ENCODE data around the gene FRZB. TPM values are rescaled to one million over a fixed set of nuclear protein-coding genes. Genes with fewer than 3 reads are reported as not detected.
"Not testable (repeated sequence)": the region's sequence is repeated elsewhere in the genome, so short reads cannot be mapped to it uniquely, and the experiment has no call there.

Gene FRZB
- total RNA-seq, 1 donor from 2014 or later, result 3.9 TPM

GRCh38 chr2:182890773-182891378 lies 24.4 kb upstream of the FRZB start:
- no peak for DNase-seq (ENCODE audit: low spot score)

- DNase-seq (ENCODE audit: low spot score), result no peak
Observed at GRCh38 chr2:182890305-182890704, 23.9 kb upstream of the FRZB start.

GRCh38 chr2:182887753-182888415 lies 21.4 kb upstream of the FRZB start:
- no peak for DNase-seq (ENCODE audit: low spot score)

GRCh38 chr2:182887093-182887492 lies 20.7 kb upstream of the FRZB start:
- no peak for DNase-seq (ENCODE audit: low spot score)

DNA sequence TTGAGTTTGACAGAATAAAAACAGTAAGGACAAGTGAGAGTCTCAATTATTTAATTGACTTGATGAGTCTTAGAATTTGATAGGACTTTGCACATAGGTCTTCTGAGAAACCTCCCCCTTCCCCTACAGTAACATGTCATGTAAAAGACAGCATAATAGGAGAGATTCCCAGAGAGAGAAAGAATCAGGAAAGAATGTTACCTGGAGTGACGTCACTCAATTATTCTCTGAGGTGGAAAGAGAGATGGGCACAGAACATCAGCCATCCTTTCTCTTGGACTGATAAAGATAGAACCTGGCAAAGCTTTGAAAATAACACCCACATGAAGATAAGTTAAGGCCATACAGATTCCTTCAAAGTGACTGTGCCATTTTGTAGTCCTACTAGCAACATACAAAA lies 19.3 kb upstream of the FRZB start:
- DNase-seq (ENCODE audit: low spot score), result no peak

DNA sequence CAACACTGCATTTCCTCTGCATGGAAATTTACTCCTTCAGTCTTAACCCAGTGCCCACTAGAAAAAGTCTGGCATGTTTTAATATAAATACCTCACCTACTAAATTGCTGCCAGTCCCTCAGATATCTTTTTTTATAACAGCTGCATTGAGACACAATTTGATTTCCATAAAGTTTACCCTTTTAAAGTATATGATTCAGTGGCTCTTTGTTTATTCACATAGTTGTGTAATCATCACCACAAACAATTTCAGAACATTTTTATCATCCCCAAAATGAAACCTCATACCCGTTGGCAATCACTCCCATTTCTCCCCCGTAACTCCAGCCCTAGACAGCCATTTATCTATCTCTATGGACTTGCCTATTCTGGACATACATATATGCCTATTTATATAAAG lies 17.0 kb upstream of the FRZB start:
- DNase-seq (ENCODE audit: low spot score), result no peak

DNA sequence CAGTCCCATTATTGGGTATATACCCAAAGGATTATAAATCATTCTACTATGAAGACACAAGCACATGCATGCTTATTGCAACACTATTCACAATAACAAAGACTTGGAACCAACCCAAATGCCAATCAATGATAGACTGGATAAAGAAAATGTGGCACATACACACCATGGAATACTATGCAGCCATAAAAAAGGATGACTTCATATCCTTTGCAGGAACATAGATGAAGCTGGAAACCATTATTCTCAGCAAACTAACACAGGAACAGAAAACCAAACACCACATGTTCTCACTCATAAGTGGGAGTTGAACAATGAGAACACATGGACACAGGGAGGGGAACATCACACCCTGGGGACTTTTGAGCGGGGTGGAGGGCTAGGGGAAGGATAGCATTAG lies 13.7 kb upstream of the FRZB start:
- not testable (repeated sequence) for DNase-seq (ENCODE audit: low spot score)

- not testable (repeated sequence) for DNase-seq (ENCODE audit: low spot score)
Observed at GRCh38 chr2:182876653-182877052, 10.2 kb upstream of the FRZB start.

DNA sequence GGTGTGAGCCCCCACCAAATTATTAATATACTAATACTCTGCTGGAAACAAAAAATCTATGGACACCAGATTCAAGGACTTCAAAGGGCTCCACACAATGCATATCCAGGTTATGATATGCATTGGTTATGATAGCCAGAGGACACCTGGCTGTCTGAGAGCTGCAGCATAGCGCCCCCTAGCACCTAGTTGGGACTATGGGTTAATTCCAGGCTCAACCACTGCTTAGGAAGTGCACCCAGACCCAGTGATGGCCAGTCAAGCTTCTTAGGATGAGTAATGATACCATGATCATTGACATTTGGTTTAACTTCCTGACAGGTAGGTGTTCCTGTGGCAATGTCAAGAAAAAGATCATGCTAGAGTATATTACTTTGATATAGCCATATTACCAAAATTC lies 3.8 kb upstream of the FRZB start:
- no peak for DNase-seq (ENCODE audit: low spot score)

DNA sequence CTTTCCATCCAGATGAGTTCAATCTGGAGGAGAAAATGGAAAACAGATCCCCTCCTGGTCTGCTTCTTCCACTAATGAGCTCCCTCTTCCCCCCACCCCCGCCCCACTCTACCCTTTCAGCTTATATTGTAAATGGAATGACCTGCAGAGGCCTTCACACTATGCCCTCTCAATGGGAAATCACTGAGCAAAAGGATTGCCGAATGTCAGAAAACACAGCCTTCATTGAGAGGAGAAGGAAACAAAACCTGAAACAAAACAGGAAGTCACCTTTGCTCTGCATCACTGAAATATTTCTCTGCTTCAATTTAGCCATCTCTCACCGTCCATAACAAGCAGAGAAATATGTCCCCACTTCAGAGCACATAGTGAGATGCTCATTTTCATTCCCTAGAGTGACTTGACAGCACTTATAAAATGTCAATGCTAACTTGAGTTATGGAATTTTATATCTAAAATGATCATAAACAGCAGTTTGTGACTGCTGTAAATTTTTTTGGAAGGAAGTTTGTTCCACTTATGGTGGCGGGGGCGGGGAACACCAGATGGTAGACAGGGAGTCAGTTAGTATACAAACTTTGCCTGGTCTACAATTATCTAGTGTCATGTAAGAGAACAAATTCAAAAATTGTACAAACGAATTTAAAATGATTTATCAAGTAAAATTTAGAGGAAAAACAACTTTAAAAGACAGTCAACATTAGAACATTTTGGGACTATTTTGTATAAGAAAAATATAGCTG lies 1.8 kb upstream of the FRZB start:
- no peak for DNase-seq (ENCODE audit: low spot score)

GRCh38 chr2:182867426-182868053 lies 1.1 kb upstream of the FRZB start:
- DNase-seq (ENCODE audit: low spot score), result no peak

DNA sequence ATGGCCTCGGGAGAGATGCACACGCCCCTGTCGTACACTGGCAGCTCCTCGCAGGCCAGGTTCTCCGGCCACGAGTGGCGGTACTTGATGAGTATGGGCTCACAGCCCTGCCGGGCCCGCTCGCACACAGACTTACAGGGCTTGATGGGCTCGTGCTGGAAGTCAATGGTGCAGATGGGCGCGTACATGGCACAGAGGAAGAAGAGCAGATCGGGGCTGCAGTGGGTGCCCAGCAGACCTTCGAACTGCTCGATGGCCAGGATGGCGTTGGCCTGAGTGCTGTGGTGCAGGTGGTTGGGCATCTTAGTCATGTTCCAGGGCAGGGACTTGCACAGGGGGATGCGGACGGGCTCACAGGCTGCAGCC lies 359 bp downstream of the FRZB start:
- no peak for DNase-seq (ENCODE audit: low spot score)

DNA sequence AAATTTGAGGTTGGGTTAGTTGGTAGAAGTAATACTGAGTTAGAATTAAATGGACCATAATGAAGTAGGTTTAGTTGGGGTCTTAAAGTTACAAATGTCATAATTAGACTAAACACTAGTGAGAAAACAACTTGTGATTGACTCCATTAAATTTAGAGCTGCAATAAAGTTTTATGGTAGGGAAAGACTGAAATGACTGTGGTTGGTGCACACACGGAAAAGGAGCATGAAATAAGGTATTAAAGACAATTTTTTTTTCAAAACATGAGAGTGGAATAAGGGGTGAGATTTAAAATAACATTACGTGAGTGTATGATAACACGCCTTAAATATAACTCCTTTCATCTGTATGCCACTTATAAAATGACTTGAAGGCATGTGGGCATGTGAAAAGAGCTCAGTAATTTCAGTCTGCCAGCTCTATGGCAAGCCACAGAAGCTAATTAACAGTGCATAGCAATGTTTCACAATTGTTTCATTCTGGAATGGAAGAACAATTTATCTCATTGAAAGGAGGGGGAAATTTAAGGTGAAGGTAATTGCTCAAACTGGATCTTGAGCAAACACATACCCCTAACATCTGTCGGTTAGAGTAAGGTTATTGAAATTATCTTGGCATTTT lies 1.4 kb downstream of the FRZB start:
- DNase-seq (ENCODE audit: low spot score), result no peak

DNA sequence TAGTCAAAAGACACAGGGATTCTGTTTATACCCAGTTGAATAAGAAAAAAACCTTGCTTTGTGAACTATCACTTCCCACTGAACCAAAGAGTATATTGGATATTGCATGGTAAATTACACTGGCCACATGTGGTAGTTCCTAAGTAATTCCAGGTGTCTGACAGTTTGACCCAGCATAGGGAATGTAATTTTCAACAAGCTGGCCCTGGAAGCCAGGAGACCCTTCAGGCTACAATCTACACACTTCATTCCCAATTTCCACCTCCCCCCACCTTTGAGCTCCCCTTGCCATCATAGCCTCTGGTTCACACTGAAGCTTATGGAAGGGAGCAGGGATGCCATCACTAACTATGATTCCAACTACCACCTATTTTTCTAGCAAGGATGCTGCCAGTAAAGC lies 2.8 kb downstream of the FRZB start:
- no peak for DNase-seq (ENCODE audit: low spot score)

DNA sequence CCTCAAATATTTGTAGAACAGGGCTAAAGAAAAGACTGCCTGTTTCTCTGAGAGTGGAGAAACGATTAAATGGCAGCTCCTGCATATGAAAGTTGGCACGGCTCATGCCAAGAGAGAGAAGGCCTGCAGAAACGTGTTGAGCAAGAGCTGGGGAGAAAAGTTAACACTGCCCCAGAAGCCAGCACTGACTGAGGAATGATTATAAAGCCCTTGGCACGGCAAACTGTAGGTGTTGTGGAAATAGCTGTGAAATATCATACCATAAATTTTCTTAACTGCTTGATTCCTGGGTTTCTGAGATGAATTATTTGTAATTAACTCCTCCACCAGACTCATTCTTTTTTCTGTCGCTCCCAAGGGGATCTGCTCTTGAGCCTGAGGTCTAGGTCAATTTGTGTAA lies 4.3 kb downstream of the FRZB start:
- no peak for DNase-seq (ENCODE audit: low spot score)

DNA sequence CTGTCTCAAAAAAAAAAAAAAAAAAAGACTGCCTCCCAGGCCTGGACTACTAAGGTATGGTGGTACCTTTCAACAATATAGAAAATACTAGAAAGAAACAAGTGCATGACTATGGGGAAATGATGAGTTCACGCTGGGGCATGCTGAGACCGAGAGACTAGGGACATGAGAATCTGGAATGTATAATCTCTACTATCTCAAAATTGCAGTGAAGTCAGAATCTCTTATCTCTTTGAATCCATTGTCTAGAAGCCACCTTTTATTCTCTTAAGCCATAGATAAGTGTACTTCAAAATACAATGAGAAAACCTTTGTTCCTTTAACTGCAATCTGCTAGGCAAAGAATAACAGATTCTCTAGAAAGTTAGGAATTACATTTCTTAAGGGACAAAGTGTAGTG lies 5.6 kb downstream of the FRZB start:
- no peak for DNase-seq (ENCODE audit: low spot score)

GRCh38 chr2:182858671-182859070 lies 7.8 kb downstream of the FRZB start:
- no peak for DNase-seq (ENCODE audit: low spot score)

DNA sequence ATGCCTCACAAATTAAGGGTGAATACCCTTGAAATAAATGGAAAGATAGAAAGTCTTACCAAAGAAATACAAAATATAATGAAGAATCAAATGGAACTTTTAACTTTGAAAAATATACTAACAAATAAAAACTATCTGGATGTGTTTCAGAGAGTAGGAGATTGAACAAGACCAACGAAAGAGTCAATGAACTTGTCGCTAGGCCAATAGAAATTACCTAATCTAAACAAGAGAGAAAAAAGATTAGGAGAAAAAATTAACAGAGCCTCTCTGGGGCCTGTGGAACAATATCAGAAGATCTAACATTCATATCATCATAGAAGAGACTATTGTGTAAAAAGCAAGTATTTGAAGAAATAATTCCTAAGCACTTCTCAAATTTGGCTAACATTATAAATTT lies 11.1 kb downstream of the FRZB start:
- no peak for DNase-seq (ENCODE audit: low spot score)

DNA sequence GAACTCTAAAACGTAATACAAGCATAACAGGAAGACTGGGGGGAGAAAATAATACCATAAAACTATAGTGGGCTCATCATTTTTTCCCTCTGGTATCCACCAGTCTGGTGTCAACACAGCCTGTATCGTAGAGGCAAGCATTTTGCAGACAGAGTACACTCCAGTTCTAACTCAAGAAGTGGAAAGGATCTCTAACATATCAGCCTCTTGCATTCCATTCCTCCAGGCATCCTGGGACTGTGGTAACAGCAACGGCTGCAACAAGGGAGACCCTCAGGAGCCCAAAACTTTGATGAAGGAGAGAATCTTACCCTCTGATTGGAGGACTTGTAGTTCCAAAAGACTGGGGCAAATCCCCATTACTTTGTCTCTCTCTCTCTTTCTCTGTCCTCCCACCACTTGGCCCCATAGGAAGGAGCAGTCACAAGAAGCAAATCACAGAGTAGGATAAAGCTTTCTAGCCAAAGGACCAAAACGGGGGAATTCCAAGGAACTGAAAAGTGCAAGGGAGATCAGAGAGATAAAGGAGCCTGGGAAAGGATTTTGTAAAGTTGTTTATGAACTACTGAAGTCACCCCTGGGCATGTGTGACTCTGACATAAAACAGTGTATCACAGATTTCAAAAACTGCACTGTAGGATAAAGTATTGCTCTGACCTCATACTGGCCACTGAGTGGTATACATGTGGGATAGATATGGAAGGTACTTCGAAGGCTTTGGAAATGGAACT lies 11.9 kb downstream of the FRZB start:
- peak; percentile 12 for DNase-seq (ENCODE audit: low spot score)

DNA sequence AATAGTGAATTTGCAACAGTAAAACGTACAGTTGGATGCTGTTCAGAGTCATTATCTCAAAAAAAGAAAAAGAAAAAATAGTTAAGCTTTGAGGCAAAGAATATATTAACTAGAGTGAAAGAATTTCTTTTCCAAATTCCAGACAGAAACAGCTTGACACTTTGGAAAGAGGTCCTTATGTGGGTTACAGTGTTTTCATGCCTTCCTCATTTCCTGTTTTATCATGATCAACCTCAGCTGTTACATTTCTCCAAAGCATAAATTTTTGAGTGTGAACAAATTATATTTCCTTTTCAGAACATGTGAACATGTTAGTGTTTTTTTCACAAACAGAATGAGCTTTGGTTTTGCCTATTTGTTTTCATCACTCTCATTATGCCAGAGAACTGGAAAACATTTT lies 13.6 kb downstream of the FRZB start:
- DNase-seq (ENCODE audit: low spot score), result no peak

DNA sequence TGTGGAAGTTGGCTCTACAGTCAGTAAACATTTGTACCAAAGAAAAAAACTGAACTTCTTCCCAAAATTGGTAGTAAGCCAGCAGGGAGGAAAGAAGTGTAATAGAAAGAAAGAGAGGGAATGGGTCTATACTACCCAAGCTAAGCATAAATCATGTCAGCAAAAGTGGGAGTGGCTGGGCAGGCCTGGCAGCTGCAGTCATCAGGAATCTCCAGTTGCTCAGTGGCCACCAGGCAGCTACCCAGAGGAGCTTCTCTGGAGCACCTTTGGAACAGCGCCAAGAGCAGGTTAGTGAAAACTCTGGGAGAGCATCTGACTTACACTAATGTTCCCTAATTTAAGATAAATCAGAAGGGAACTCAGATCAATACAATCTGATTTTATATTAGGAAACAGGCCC lies 14.3 kb downstream of the FRZB start:
- DNase-seq (ENCODE audit: low spot score), result no peak

Data from umbilical cord (tissue), 2 donors.